Right hindlimb (tissue), 1 donor: Measurements from ENCODE around the gene COPS9.

Source experiments
- DNase-seq: peaks from one replicate; pipeline ENCODE4 v3.0.0-alpha.2; 2018

Gene COPS9

GRCh38 chr2:240165661-240166060 lies 29.6 kb upstream of the COPS9 start:
- peak; percentile 3 for DNase-seq

- DNase-seq = peak; percentile 2
Observed at GRCh38 chr2:240165034-240165433, 28.9 kb upstream of the COPS9 start.

DNA sequence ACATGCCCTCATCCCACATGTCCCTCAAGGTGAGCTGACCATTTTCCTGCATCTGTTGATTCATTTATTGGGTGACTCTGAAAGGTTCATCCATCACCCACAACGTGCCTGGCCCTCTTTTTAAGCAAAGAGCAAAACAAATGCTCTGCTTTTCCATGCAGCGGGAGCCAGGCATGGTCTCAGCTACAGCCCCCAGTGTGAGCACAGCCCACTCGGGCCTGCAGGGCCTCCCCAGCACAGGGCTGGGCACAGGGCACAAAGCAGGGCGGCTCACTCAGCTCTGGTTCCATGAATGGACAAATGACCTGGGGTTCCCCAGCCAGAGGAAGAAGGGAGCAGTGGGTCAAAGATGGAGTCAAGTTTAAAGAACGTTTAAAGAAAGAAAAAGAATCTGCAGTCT lies 28.5 kb upstream of the COPS9 start:
- DNase-seq = peak; percentile 4

GRCh38 chr2:240163844-240164574 lies 27.9 kb upstream of the COPS9 start:
- DNase-seq = peak; percentile 3

- DNase-seq = no peak
Observed at GRCh38 chr2:240162939-240163714, 27.0 kb upstream of the COPS9 start.

DNA sequence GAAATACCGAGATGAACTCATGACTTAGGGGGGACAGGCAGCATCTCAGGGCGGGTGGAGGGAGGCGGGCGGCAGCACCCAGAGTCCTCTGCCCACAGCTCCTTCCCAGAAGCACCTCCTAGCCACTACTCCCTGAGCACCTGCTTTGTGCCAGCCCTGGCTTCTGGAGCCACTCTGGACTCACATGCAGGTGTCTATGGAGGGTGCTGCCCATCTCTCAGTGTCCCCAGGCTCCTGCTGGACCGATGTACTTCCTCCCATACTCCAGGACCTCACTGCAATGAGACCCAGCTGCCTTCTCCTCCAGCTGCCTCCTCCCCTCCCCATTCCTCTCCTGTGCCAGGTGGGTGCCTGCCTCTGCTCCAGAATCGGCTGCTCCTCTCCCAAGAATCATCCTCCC lies 26.4 kb upstream of the COPS9 start:
- DNase-seq = no peak

DNA sequence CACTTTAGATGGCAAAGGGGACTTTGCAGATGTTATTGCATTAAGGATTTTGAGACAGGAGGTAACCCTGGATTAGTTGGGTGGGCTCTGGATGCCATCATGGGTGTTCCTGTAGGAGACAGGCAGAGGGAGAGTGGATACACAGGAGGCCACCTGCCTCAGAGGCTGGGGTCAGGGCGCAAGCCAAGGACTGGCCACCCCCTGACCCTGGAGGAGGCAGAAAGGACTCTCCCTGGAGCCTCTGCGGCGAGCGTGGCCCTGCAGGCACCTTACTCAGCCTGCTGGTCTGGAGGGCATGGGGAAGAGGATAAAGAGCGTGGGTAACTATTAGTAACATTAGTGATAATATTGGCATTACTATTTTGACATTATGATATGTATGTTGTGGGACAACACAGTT lies 25.9 kb upstream of the COPS9 start:
- no peak for DNase-seq

DNA sequence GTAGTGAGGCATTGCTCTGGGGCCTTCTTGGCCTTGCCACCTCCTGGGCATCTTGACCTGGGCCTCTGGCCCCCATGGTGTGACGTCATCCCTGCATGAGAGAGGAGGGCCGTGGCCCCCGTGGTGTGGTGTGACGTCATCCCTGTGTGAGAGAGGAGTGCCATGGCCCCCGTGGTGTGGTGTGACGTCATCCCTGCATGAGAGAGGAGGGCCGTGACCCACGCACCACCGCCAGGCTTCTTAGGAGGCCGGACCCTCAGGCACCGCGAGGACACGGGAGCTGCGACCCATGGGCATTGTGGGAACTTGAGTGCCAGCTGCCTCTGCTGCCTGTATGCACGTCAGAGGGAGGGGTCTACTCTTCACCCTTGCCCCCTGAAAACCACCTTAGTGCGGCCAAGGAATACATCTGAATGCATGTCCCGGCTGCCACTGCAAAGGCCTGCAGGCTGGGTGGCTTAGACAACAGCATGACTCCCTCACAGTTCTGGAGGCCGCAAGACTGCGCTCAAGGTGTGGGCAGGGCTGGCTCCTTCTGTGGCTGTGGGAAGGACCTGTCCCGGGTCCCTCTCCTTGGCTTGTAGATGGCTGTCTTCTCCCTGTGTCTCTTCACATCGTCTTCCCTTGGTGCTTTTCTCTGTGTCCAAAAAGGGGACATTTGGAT lies 25.1 kb upstream of the COPS9 start:
- no peak for DNase-seq

DNA sequence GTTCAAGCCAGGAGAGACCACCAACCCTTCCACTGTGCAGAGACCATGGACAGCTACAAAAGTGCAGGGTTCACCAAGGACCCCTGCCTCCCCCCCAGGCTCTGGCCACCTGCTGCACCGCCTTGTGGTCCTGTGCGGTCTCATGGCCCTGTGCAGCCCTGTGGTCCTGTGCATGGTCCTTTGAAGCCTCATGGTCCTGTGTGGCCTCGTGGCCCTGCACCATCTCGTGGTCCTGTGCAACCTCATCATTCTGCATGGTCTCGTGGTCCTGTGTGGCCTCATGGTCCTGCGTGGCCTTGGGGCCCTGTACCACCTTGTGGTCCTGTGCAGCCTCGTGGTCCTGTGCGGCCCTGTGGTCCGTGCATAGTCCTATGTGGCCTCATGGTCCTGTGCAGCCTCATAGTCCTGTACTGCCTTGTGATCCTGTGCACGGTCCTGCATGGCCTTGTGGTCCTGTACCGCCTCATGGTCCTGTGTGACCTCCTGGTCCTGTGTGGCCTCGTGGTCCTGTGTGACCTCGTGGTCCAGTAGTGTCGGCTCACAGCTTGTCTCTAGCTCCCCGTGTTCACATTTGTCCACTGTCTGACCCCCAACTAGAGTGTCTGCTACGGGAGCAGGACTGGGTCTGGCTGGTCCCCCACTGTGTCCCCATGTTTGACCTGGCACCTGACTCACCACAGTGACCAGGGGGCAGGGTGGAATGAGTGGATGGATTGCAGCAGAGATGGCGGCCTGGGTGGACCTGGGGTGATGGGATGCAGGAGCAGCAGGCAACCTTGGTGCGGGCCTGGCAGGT lies 24.4 kb upstream of the COPS9 start:
- DNase-seq = no peak

DNA sequence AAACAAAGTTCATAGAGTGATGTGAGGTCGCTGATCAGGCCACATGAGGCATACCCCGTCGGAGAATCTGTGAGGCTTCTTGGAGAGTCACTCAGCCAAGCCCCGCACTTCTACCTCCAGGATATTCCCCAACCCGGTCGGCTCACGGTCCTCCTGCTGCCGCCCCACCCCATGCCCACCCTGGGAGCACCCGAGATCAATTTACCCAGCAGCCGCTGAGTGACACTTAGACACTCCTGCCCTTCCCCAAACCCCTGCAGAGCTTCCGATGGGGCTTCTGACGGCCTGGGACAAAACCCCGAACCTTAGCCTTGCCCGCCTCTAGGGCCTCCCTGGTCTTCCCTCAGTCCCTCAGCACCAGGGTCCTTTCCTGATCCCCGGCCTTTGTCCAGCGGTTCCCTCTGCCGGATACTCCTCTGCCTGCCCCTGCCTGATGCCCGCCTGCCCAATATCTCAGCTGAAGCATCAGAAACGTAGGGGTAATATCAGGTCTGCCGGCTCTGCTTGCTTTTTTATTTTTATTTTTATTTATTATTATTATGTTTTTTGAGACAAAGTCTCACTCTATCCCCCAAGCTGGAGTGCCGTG lies 23.2 kb upstream of the COPS9 start:
- DNase-seq = no peak

DNA sequence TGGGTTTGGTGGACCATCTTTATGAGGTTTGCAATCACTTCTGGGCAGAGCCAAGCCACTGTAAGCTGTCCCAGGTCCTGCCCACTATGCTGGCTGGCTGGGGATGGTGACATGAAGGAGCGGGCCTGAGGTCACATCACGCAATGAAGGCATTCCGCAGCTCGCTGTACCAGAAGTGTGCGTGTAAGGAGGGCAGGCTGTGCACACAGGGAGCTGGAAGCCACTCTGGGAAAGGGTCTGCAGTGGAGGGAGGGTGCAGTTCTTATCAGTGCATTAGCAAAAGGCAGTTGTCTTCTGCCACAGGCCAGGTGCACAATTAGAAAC lies 21.0 kb upstream of the COPS9 start:
- DNase-seq = no peak

- no peak for DNase-seq
Observed at GRCh38 chr2:240156435-240157146, 20.5 kb upstream of the COPS9 start.

DNA sequence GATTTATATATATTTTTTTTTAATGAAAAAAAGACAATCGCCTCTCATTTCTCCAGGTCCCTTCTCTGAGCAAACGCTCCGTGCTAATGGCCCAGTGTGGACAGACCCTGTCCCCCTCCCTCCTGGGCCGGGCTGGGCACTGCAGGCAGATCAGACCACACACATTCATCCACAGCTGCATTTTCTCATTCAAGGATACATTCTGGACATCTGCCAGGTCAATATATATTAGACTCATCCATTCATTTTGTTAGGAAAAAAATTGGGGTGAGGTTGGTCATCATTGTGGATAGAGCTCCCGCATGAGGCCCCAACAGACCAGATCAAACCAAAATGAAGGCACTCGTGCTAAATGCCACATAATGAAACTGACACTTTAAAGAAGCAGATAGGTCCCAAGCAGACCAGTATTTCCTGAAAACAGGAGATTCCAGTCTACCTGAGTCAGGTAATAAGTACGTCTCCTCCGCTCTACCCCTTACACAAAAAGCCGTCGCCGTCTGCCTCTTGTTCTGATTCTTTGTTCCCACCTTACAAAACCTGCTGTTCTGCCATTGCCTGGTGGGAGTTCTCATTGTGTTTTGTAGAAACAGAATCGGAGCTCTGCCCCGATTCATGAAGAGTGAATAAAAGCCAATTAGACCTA lies 19.8 kb upstream of the COPS9 start:
- no peak for DNase-seq

GRCh38 chr2:240155048-240155744 lies 19.1 kb upstream of the COPS9 start:
- DNase-seq = no peak

DNA sequence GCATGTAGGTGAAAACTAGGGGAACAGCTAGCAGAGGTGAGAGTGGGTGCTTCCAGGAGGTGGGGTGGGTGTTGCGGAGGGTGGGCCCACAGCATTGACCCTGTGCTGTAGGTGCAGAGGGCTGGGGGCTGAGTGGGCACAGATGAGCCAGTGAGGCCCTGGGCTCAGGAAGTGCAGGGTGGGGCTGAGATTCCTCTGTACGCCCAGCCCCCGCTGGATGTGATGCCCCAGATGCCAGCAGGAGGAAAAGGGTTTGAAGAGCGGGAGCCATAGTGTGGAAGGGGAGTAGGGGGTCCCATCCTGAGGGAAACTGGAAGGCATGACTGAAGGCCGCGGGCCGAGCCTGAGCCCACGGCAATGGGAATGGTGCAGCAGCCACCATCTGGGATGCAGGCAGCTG lies 18.5 kb upstream of the COPS9 start:
- DNase-seq = no peak

- no peak for DNase-seq
Observed at GRCh38 chr2:240153418-240153817, 17.3 kb upstream of the COPS9 start.

DNA sequence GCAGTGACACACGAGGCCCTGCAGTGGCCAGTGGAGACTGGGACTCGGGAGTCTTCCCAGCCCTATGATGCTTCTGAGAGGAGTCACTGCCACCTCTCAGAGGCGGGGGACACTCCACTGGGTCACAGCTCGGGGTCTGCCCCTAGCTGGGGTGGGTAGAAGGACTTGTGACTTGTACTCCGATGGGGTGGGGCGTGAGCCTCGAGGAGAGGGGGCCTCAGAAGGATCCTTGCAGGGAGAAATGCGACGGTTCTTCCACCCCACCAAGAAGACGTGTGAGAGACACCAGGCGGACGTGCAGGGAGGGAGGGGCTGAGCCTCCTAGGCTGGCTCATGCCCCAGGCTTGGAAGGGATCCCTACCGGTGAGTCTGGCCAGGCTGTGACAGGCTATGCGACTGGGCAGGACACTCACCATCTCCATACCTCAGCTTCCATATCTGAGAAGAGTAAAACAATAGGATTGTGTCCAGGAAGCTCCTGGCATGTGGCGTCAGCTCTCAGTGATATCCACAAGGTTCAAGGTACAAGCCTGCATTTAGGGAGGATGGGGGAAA lies 15.4 kb upstream of the COPS9 start:
- no peak for DNase-seq

DNA sequence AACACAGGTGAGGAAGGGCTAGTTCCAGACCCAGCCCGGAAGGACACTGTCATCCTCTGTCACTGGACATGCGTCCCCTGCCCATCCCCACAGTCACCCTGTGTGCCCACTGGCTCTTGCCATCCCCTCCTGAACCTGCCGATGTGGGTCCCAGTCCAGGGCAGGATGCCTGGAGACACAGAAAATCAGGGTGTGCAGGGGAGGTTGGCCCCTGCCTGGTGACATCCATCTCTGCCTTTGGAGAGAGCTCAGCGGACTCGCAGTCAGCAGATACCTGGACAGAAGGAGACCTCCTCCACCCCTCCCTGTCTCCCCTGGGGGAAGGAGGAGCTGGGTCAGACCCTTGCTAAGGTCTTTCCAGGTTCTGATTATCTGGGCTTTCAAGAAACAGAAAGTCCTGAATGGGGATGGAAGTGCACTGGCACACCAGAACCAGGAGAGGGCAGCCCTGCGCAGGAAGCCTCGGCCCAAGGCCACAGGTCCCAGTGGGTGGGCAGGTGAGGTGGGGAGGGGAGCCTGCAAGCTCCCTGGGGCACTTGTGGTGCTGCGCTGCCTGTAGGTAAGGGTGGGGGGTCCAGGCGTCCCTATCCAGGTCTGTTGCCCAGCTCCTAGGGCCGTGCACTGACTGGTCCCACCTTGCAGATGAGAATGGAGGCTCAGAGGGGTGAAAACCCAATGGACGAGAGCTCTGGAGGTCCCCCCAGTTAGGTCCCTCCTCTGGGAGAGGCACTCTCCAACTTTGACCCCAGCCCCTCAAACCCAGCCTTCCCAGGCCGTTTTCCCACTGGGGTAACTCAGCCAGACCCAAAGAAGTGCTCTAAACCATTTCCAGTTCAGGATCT lies 14.1 kb upstream of the COPS9 start:
- DNase-seq = no peak

GRCh38 chr2:240147911-240148587 lies 11.9 kb upstream of the COPS9 start:
- no peak for DNase-seq
